SK-N-SH treated with all-trans-retinoic acid at 6 μM for 48 hours (cell line): ENCODE measurements around the gene RALGPS1.

Source experiments
- ATAC-seq: fragments of 200-7000 bp; cut with Tn5 transposase; 3 replicates; pipeline ENCODE4 v1.9.1; 2020; ENCODE audit warnings: mild to moderate bottlenecking, moderate library complexity
- ARNTL ChIP-seq: fragments of 450-650 bp; formaldehyde crosslinking; IDR thresholded peaks from 2 replicates; pipeline ENCODE4 v1.5.0; 2020; ENCODE audit warnings: low read depth, mild to moderate bottlenecking, moderate library complexity, borderline replicate concordance
- BACH2 ChIP-seq: fragments of 250-450 bp; sonication (Bioruptor Pico); IDR thresholded peaks from 2 replicates; pipeline ENCODE4 v1.9.0; 2021; ENCODE audit warnings: mild to moderate bottlenecking, borderline replicate concordance
- CSDC2 ChIP-seq: fragments of 250-450 bp; sonication (Bioruptor Pico); IDR thresholded peaks from 2 replicates; pipeline ENCODE4 v1.5.0; 2020; ENCODE audit warnings: mild to moderate bottlenecking, moderate library complexity
- ESRRG ChIP-seq: fragments of 250-450 bp; sonication (Bioruptor Pico); IDR thresholded peaks from 2 replicates; pipeline ENCODE4 v1.6.1; 2021; ENCODE audit warnings: mild to moderate bottlenecking
- GLIS3 ChIP-seq: fragments of 250-450 bp; sonication (Bioruptor Pico); IDR thresholded peaks from 2 replicates; pipeline ENCODE4 v1.5.0; 2020; ENCODE audit warnings: mild to moderate bottlenecking, moderate library complexity
- ISL1 ChIP-seq: fragments of 250-450 bp; sonication (Bioruptor Pico); IDR thresholded peaks from 2 replicates; pipeline ENCODE4 v2.1.2; 2022; ENCODE audit warnings: mild to moderate bottlenecking, moderate library complexity
- OSR1 ChIP-seq: fragments of 250-450 bp; sonication (Bioruptor Pico); IDR thresholded peaks from 2 replicates; pipeline ENCODE4 v1.8.0; 2022; ENCODE audit warnings: moderate library complexity, mild to moderate bottlenecking, inconsistent platforms
- PPARA ChIP-seq: fragments of 250-450 bp; sonication (Bioruptor Pico); IDR thresholded peaks from 2 replicates; pipeline ENCODE4 v1.5.0; 2020; ENCODE audit warnings: mild to moderate bottlenecking, borderline replicate concordance
- RARB ChIP-seq: fragments of 250-450 bp; sonication (Bioruptor Pico); IDR thresholded peaks from 2 replicates; pipeline ENCODE4 v1.8.0; 2021; ENCODE audit warnings: mild to moderate bottlenecking, moderate library complexity
- SNAI2 ChIP-seq: fragments of 250-450 bp; sonication (Bioruptor Pico); IDR thresholded peaks from 2 replicates; pipeline ENCODE4 v1.5.0; 2020; ENCODE audit warnings: mild to moderate bottlenecking, moderate library complexity
- TCF4 ChIP-seq: fragments of 250-450 bp; sonication (Bioruptor Pico); IDR thresholded peaks from 2 replicates; pipeline ENCODE4 v1.8.0; 2021; ENCODE audit warnings: mild to moderate bottlenecking, moderate library complexity, borderline replicate concordance
- TOX ChIP-seq: fragments of 250-450 bp; sonication (Bioruptor Pico); IDR thresholded peaks from 2 replicates; pipeline ENCODE4 v1.8.0; 2021; ENCODE audit warnings: mild to moderate bottlenecking, moderate library complexity, borderline replicate concordance
- ZC3H10 ChIP-seq: fragments of 250-450 bp; sonication (Bioruptor Pico); IDR thresholded peaks from 2 replicates; pipeline ENCODE4 v1.5.1; 2021; ENCODE audit warnings: mild to moderate bottlenecking, moderate library complexity
- ZFP3 ChIP-seq: fragments of 250-450 bp; sonication (Bioruptor Pico); IDR thresholded peaks from 2 replicates; pipeline ENCODE4 v1.5.0; 2020; ENCODE audit warnings: mild to moderate bottlenecking, moderate library complexity
- ZFP30 ChIP-seq: fragments of 450-650 bp; formaldehyde crosslinking; IDR thresholded peaks from 2 replicates; pipeline ENCODE4 v1.5.0; 2022; ENCODE audit warnings: mild to moderate bottlenecking, moderate library complexity
- ZNF565 ChIP-seq: fragments of 450-650 bp; formaldehyde crosslinking; conservative IDR thresholded peaks from 2 replicates; pipeline ENCODE4 v1.5.0; 2020; ENCODE audit warnings: low read depth, mild to moderate bottlenecking, moderate library complexity
- ZNF70 ChIP-seq: fragments of 450-650 bp; formaldehyde crosslinking; IDR thresholded peaks from 2 replicates; pipeline ENCODE4 v1.5.0; 2020; ENCODE audit warnings: mild to moderate bottlenecking, moderate library complexity
- ZNF8 ChIP-seq: fragments of 450-650 bp; formaldehyde crosslinking; IDR thresholded peaks from 2 replicates; pipeline ENCODE4 v1.5.0; 2020; ENCODE audit warnings: mild to moderate bottlenecking, moderate library complexity
- TF ChIP-seq, protein P1 (sequence below): fragments of 250-450 bp; sonication (Bioruptor Pico); IDR thresholded peaks from 2 replicates; pipeline ENCODE4 v1.8.0; 2021; ENCODE audit warnings: low read depth, mild to moderate bottlenecking, moderate library complexity, borderline replicate concordance
- TF ChIP-seq, protein P2 (sequence below): fragments of 250-450 bp; sonication (Bioruptor Pico); IDR thresholded peaks from 2 replicates; pipeline ENCODE4 v1.5.1; 2020; ENCODE audit warnings: low read depth, mild to moderate bottlenecking, moderate library complexity
- TF ChIP-seq, protein P3 (sequence below): fragments of 250-450 bp; sonication (Bioruptor Pico); IDR thresholded peaks from 2 replicates; pipeline ENCODE4 v1.8.0; 2020; ENCODE audit warnings: mild to moderate bottlenecking, moderate library complexity, borderline replicate concordance
- TF ChIP-seq, protein P4 (sequence below): fragments of 250-450 bp; sonication (Bioruptor Pico); IDR thresholded peaks from 2 replicates; pipeline ENCODE4 v1.5.1; 2021; ENCODE audit warnings: mild to moderate bottlenecking, moderate library complexity

RALGPS1 gene

DNA sequence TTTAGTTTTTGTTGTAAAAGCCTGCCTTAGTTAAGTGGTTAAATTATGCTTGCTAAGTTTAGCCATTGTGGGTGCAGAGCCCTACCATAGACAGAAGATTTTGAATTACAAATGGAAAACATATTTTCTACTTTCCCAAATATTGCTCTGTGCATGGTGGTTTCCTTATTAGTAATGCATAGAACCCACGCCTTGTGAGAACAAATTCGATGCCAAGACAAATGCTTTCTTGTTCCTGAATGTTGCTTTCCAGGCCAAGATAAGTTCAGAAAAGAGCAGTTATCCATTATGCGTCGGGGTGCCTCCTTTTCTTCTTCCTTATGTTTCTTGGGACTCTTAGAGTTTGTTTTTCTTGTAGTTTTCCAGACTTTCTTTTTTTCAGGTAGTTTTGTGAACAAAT is 319.0 kb downstream of the RALGPS1 start:
- TF ChIP-seq ZFP30, result no peak
- no peak for TF ChIP-seq OSR1
- TF ChIP-seq, protein P1, sequence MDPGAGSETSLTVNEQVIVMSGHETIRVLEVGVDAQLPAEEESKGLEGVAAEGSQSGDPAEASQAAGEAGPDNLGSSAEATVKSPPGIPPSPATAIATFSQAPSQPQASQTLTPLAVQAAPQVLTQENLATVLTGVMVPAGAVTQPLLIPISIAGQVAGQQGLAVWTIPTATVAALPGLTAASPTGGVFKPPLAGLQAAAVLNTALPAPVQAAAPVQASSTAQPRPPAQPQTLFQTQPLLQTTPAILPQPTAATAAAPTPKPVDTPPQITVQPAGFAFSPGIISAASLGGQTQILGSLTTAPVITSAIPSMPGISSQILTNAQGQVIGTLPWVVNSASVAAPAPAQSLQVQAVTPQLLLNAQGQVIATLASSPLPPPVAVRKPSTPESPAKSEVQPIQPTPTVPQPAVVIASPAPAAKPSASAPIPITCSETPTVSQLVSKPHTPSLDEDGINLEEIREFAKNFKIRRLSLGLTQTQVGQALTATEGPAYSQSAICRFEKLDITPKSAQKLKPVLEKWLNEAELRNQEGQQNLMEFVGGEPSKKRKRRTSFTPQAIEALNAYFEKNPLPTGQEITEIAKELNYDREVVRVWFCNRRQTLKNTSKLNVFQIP (CRISPR knock-in tag), result no peak
- no peak for TF ChIP-seq ESRRG (CRISPR knock-in tag)
- TF ChIP-seq SNAI2 (CRISPR knock-in tag), result no peak
- TF ChIP-seq ZNF565 (CRISPR knock-in tag), result no peak
- no peak for TF ChIP-seq CSDC2 (CRISPR knock-in tag)
- no peak for TF ChIP-seq TOX
- TF ChIP-seq, protein P2, sequence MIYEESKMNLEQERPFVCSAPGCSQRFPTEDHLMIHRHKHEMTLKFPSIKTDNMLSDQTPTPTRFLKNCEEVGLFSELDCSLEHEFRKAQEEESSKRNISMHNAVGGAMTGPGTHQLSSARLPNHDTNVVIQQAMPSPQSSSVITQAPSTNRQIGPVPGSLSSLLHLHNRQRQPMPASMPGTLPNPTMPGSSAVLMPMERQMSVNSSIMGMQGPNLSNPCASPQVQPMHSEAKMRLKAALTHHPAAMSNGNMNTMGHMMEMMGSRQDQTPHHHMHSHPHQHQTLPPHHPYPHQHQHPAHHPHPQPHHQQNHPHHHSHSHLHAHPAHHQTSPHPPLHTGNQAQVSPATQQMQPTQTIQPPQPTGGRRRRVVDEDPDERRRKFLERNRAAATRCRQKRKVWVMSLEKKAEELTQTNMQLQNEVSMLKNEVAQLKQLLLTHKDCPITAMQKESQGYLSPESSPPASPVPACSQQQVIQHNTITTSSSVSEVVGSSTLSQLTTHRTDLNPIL, result no peak
- TF ChIP-seq, protein P3, sequence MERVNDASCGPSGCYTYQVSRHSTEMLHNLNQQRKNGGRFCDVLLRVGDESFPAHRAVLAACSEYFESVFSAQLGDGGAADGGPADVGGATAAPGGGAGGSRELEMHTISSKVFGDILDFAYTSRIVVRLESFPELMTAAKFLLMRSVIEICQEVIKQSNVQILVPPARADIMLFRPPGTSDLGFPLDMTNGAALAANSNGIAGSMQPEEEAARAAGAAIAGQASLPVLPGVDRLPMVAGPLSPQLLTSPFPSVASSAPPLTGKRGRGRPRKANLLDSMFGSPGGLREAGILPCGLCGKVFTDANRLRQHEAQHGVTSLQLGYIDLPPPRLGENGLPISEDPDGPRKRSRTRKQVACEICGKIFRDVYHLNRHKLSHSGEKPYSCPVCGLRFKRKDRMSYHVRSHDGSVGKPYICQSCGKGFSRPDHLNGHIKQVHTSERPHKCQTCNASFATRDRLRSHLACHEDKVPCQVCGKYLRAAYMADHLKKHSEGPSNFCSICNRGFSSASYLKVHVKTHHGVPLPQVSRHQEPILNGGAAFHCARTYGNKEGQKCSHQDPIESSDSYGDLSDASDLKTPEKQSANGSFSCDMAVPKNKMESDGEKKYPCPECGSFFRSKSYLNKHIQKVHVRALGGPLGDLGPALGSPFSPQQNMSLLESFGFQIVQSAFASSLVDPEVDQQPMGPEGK (CRISPR knock-in tag), result no peak
- no peak for TF ChIP-seq ZC3H10 (CRISPR knock-in tag)
- no peak for TF ChIP-seq PPARA (CRISPR knock-in tag)
- TF ChIP-seq, protein P4, sequence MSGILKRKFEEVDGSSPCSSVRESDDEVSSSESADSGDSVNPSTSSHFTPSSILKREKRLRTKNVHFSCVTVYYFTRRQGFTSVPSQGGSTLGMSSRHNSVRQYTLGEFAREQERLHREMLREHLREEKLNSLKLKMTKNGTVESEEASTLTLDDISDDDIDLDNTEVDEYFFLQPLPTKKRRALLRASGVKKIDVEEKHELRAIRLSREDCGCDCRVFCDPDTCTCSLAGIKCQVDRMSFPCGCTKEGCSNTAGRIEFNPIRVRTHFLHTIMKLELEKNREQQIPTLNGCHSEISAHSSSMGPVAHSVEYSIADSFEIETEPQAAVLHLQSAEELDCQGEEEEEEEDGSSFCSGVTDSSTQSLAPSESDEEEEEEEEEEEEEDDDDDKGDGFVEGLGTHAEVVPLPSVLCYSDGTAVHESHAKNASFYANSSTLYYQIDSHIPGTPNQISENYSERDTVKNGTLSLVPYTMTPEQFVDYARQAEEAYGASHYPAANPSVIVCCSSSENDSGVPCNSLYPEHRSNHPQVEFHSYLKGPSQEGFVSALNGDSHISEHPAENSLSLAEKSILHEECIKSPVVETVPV (CRISPR knock-in tag), result no peak
- TF ChIP-seq GLIS3 (CRISPR knock-in tag), result no peak
- TF ChIP-seq ZNF70 (CRISPR knock-in tag), result no peak
- no peak for TF ChIP-seq BACH2 (CRISPR knock-in tag)
- TF ChIP-seq TCF4 (CRISPR knock-in tag), result no peak
- peak; percentile 34; the same call in 2 of the 3 replicates for ATAC-seq

DNA sequence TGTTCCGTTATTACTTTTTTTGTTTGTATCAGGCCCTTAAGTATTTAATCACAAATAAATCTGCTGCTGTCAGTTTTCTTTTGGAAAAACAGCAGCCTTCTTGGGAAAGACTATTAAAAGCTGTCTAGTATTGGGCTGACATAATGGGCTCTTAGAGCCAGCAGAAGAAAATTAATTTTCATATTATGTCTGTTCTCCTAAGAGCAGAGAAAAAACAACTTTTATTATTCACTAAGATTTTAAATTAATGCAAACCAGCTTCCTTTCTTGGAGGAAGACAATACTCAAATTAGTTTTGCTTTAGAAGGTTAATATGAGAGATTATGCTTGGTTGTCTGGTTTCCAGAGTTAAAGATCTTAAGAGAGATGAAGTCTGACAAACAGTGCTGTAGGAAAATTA is 319.4 kb downstream of the RALGPS1 start:
- TF ChIP-seq ZNF70 (CRISPR knock-in tag), result no peak
- TF ChIP-seq TCF4 (CRISPR knock-in tag), result peak; percentile 74; the same call in 1 of the 2 replicates
- no peak for TF ChIP-seq ESRRG (CRISPR knock-in tag)
- peak; percentile 94 for TF ChIP-seq ISL1 (CRISPR knock-in tag)
- no peak for TF ChIP-seq GLIS3 (CRISPR knock-in tag)
- no peak; the same call in 1 of the 2 replicates for TF ChIP-seq SNAI2 (CRISPR knock-in tag)
- peak; percentile 76 for ATAC-seq

DNA sequence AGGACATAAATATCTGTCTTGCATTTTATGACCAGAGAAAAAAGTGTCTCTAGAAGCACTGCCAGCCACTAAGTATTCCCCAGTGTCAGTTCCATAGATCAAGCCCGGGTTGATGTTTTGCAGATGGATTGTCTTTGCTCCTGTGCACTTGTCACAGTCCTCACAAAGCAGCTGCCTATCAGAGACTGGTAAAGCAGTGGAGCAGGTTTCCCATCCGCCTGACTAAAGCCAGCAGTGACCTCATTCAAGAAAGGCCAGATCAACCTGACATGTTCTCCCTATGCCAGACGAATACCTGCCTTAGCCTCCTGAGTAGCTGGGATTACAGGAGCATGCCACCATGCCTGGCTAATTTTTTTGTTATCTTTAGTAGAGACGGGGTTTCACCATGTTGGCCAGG is 323.2 kb downstream of the RALGPS1 start:
- no peak for ATAC-seq
- TF ChIP-seq ZNF565 (CRISPR knock-in tag), result no peak
- no peak for TF ChIP-seq GLIS3 (CRISPR knock-in tag)
- TF ChIP-seq, protein P4 (CRISPR knock-in tag), result no peak
- no peak for TF ChIP-seq ESRRG (CRISPR knock-in tag)
- no peak for TF ChIP-seq TOX
- TF ChIP-seq PPARA (CRISPR knock-in tag), result no peak
- TF ChIP-seq, protein P1 (CRISPR knock-in tag), result no peak
- TF ChIP-seq ZNF70 (CRISPR knock-in tag), result no peak
- no peak for TF ChIP-seq CSDC2 (CRISPR knock-in tag)
- no peak for TF ChIP-seq ISL1 (CRISPR knock-in tag)
- no peak for TF ChIP-seq RARB (CRISPR knock-in tag)
- no peak for TF ChIP-seq ARNTL
- no peak for TF ChIP-seq ZNF8 (CRISPR knock-in tag)
- no peak for TF ChIP-seq SNAI2 (CRISPR knock-in tag)
- TF ChIP-seq ZFP30, result no peak
- TF ChIP-seq OSR1, result no peak
- TF ChIP-seq, protein P2, result no peak
- TF ChIP-seq ZFP3 (CRISPR knock-in tag), result no peak
